Activated CD4-positive, alpha-beta T cell treated with anti-CD3 and anti-CD28 coated beads, Interleukin-2, amount 50 U/mL, for 24 hours (primary cell): ENCODE measurements around the gene GALE.
"Not testable (repeated sequence)": the region's sequence is repeated elsewhere in the genome, so short reads cannot be mapped to it uniquely, and the experiment has no call there.

Experiments used
- DNase-seq, 2 donors: peaks; one replicate each; pipeline ENCODE4 v3.0.0-alpha.2; 2020; ENCODE audit warnings: low read depth in 1 of 2, low spot score in 1 of 2

Gene GALE

GRCh38 chr1:23800400-23801337 lies at the start of gene GALE:
GALE (minus strand) TSS chr1:23800754; CDS start chr1:23799007, 1,747 bp downstream.
- peak; percentile 95 to 96 for DNase-seq

GRCh38 chr1:23848673-23849616 lies 48.4 kb upstream of the GALE start:
- DNase-seq = no peak

GRCh38 chr1:23847482-23848095 lies 47.0 kb upstream of the GALE start:
- DNase-seq = not testable (repeated sequence)

GRCh38 chr1:23845163-23845562 lies 44.6 kb upstream of the GALE start:
- no peak for DNase-seq

DNA sequence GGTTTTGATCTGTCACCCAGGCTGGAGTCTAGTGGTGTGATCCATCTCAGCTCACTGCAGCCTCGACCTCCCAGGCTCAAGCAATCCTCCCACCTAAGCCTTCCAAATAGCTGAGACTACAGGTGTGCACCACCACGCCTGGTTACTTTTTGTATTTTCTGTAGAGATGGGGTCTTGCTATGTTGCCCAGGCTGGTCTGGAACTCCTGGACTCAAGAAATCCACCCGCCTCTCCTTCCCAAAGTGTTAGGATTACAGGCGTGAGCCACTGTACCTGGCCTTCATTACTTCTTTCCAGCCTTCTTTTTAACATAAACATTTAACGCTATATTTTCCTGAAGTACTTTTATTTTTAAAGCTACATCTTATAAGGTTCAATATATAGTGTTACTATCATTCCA lies 43.1 kb upstream of the GALE start:
- no peak for DNase-seq

GRCh38 chr1:23838401-23838866 lies 37.9 kb upstream of the GALE start:
- DNase-seq = peak; percentile 53 to 60

GRCh38 chr1:23837908-23838307 lies 37.4 kb upstream of the GALE start:
- DNase-seq = no peak

- DNase-seq = no peak
These were observed 35.5 kb upstream of the GALE start for GRCh38 chr1:23836037-23836436.

GRCh38 chr1:23834156-23834555 lies 33.6 kb upstream of the GALE start:
- DNase-seq = not testable (repeated sequence)

GRCh38 chr1:23827717-23828116 lies 27.2 kb upstream of the GALE start:
- no peak for DNase-seq

- not testable (repeated sequence) for DNase-seq
These were observed 26.0 kb upstream of the GALE start for GRCh38 chr1:23826590-23826989.

- no peak for DNase-seq
These were observed 25.4 kb upstream of the GALE start for GRCh38 chr1:23825762-23826522.

GRCh38 chr1:23825076-23825761 lies 24.7 kb upstream of the GALE start, which contains the start of gene HMGCL:
HMGCL (minus strand) TSS chr1:23825429; CDS start chr1:23825415, 14 bp downstream.
- peak; percentile 75 to 82 for DNase-seq

DNA sequence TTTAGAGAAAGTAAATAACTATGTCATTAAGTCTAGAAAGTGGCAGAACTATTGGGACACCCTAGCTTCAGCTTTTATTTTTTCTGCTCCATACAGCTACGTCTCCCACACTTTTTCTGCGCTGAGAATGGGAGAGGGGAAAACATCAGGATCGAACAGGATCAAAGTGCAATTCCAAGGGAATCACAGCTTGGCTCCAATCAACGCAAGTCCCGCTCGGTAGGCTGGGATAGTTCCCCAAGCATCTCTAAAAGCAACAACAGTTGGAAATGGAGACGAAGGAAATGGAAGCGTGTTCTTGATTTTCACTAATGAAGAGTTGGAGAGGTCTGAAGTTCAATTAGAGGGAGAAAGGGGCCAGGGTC lies 24.1 kb upstream of the GALE start:
- no peak for DNase-seq

GRCh38 chr1:23823767-23824166 lies 23.2 kb upstream of the GALE start:
- DNase-seq = no peak

GRCh38 chr1:23817633-23818032 lies 17.1 kb upstream of the GALE start:
- DNase-seq = no peak

DNA sequence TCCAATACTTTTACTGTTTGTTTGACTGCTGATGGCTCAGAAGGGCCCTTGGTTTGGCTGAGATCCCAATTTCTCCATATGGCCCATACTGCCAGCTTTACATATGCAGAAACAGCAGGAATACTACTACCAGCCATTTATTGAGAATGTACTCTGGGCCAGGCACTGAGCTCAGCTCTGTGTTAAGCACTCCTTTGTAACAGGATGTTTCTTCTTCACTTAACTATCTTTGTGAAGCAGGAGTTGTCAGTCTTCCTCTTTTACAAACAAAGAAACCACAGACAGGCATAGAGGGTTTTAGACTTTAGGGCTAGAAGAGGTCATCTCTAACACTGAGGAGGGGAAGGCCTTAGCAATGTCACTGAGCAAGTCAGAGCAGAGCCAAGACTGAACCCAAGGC lies 16.4 kb upstream of the GALE start:
- no peak for DNase-seq

DNA sequence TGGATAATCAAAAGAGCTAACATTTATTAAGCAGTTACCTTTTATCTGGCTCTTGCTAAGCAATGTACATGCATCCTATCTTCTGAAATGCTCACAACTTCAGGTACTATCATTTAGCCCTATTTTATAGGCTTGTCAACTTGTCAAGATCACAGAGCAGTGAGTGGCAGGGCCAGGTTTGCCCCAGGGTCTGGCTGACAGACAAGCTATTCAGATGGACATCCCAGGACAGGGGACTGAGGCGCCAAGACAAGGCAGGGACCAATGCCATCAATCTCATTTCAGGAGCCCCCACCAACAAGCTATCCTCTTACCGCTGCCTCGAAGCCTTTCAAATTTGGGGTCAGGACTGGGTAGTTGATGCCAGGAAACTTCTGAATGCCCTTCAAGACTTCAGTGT lies 15.8 kb upstream of the GALE start:
- no peak for DNase-seq

DNA sequence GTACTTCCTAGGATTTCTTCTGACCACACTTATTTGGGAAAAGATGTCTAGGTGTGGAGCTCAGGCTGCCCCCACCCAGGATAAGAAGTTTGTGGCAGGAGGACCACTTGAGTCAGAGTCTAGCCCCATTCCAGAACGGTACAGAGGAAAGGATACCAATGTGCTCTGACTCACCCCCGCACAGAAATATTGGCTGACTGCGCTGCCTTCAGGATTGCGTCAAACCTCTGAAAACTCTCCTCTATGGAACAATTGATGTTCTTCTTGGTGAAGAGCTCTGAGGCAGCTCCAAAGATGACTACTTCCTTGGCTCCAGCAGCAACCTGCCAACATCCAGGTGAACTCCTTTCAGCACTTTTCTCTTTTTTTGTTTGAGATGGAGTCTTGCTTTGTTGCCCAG lies 13.5 kb upstream of the GALE start:
- no peak for DNase-seq
